Coronary artery (tissue), 2 donors: ENCODE results near the gene ZBTB4.

Source experiments
- DNase-seq: peaks from one replicate; pipeline ENCODE4 v3.0.0-alpha.2; 2017; ENCODE audit warnings: low spot score
- H3K27ac ChIP-seq, 2 donors: fragments of 200-600 bp; sonication (generic); one replicate each; pipeline ENCODE4 v1.5.1; 2016 to 2019
- H3K4me3 ChIP-seq: fragments of 200-600 bp; sonication (generic); 2 replicates; pipeline ENCODE4 v1.5.1; 2016; ENCODE audit warnings: mild to moderate bottlenecking, moderate library complexity
- CTCF ChIP-seq: fragments of 200-600 bp; sonication (generic); IDR thresholded peaks from one replicate; pipeline ENCODE4 v1.5.1; 2019; ENCODE audit warnings: antibody characterized with exemption

Gene ZBTB4

GRCh38 chr17:7468290-7468689 is 11.1 kb downstream of the ZBTB4 start:
- Histone ChIP-seq H3K27ac (no peak overlapping the region), H3K4me3 (no peak overlapping the region)
- DNase-seq = no peak
- TF ChIP-seq CTCF = no peak

GRCh38 chr17:7467498-7467897 is 11.9 kb downstream of the ZBTB4 start:
- no peak for TF ChIP-seq CTCF
- H3K27ac ChIP-seq = peak overlapping the region in 1 of 2 donors; percentile 80
- DNase-seq = no peak

GRCh38 chr17:7466639-7467341 is 12.6 kb downstream of the ZBTB4 start:
- H3K27ac ChIP-seq = peak overlapping the region in 1 of 2 donors; percentile 80
- TF ChIP-seq CTCF = no peak
- peak overlapping the region; percentile 36 for H3K4me3 ChIP-seq
- no peak for DNase-seq

More at GRCh38 chr17:7467498-7467897, 11.9 kb downstream of the ZBTB4 start:
- no peak overlapping the region for H3K4me3 ChIP-seq

GRCh38 chr17:7466318-7466638 is 13.2 kb downstream of the ZBTB4 start:
- no peak for TF ChIP-seq CTCF
- Histone ChIP-seq H3K27ac (peak overlapping the region in 1 of 2 donors; percentile 80), H3K4me3 (peak overlapping the region; percentile 36)
- DNase-seq = no peak

GRCh38 chr17:7465597-7466275 is 13.7 kb downstream of the ZBTB4 start:
- no peak for DNase-seq
- TF ChIP-seq CTCF = no peak
- Histone ChIP-seq H3K4me3 (no peak overlapping the region), H3K27ac (peak overlapping the region in 1 of 2 donors; percentile 80)

- Histone ChIP-seq H3K27ac (no peak overlapping the region), H3K4me3 (no peak overlapping the region)
- TF ChIP-seq CTCF = no peak
- no peak for DNase-seq
These were observed 15.3 kb downstream of the ZBTB4 start for GRCh38 chr17:7464081-7464480.

GRCh38 chr17:7463372-7463846 is 16.0 kb downstream of the ZBTB4 start:
- DNase-seq = no peak
- no peak for TF ChIP-seq CTCF
- Histone ChIP-seq H3K27ac (no peak overlapping the region), H3K4me3 (no peak overlapping the region)
